IMR-90 (cell line): ENCODE measurements around the gene USP9X. TPM values are rescaled to one million over a fixed set of nuclear protein-coding genes. Genes with fewer than 3 reads are reported as not detected.
A peak's percentile ranks its signal among the peaks of the same experiment; 100 is the strongest.

Experiments
- ATAC-seq: fragments of 200-7000 bp; cut with Tn5 transposase; 2 replicates; pipeline ENCODE4 v1.9.1; 2020; ENCODE audit warnings: low read depth, mild to moderate bottlenecking, moderate library complexity
- BruUV-seq: library from RNA; stranded (reverse); fragments of 400-500 nt; replicated peaks from 2 replicates; lab custom pipeline; 2021; lab: Mats Ljungman, UMichigan
- CTCF ChIA-PET: fragments of 300-600 bp; formaldehyde crosslinking; extraction: SDS; loops from one replicate; lab custom pipeline; 2021; ENCODE audit warnings: antibody characterized with exemption; lab: Yijun Ruan, JAX
- POLR2A ChIA-PET: fragments of 300-600 bp; sonication (Branson Sonifier 250); formaldehyde crosslinking; loops from one replicate; lab custom pipeline; 2022; ENCODE audit warnings: antibody characterized with exemption; ENCODE audit not compliant: unreplicated experiment; lab: Charles Lee
- DNase-seq: peaks from one replicate; pipeline ENCODE4 v3.0.0; 2013
- H2AFZ ChIP-seq: replicated peaks from 2 replicates; pipeline ENCODE3; 2013; ENCODE audit warnings: low read length, mild to moderate bottlenecking; ENCODE audit not compliant: poor library complexity
- H2AK5ac ChIP-seq: 2 replicates; pipeline ENCODE4 v1.6.1; 2013; ENCODE audit warnings: low read depth, low read length, inconsistent platforms
- H2AK9ac ChIP-seq: replicated peaks from 2 replicates; pipeline ENCODE3; 2013; ENCODE audit warnings: mild to moderate bottlenecking, low read depth, low read length, moderate library complexity; ENCODE audit not compliant: poor library complexity
- H2BK120ac ChIP-seq: 2 replicates; pipeline ENCODE4 v1.6.1; 2013; ENCODE audit warnings: low read depth, low read length, inconsistent platforms
- H2BK15ac ChIP-seq: 3 replicates; pipeline ENCODE4 v1.6.1; 2013; ENCODE audit warnings: low read depth, low read length, inconsistent platforms
- H2BK20ac ChIP-seq: 2 replicates; pipeline ENCODE4 v1.6.1; 2013; ENCODE audit warnings: low read depth, mild to moderate bottlenecking, inconsistent platforms, low read length, moderate library complexity
- H2BK5ac ChIP-seq: 2 replicates; pipeline ENCODE4 v1.6.1; 2013; ENCODE audit warnings: mild to moderate bottlenecking, low read depth, low read length, inconsistent platforms; ENCODE audit not compliant: poor library complexity, severe bottlenecking
- H3K14ac ChIP-seq: replicated peaks from 2 replicates; pipeline ENCODE4 v1.6.1; 2013; ENCODE audit warnings: low read depth, low read length, inconsistent platforms
- H3K18ac ChIP-seq: 2 replicates; pipeline ENCODE4 v1.6.1; 2013; ENCODE audit warnings: low read depth, low read length, control low read depth
- H3K23ac ChIP-seq: 2 replicates; pipeline ENCODE4 v1.6.1; 2013; ENCODE audit warnings: low read depth, low read length, inconsistent platforms
- H3K27ac ChIP-seq: 2 replicates; pipeline ENCODE4 v1.5.1; 2013; ENCODE audit warnings: mild to moderate bottlenecking, control low read depth, low read length; ENCODE audit not compliant: insufficient read depth
- H3K27me3 ChIP-seq: 2 replicates; pipeline ENCODE4 v1.6.1; 2013; ENCODE audit warnings: low read length; ENCODE audit not compliant: control insufficient read depth, insufficient read depth
- H3K36me3 ChIP-seq: 2 replicates; pipeline ENCODE4 v1.6.1; 2013; ENCODE audit warnings: low read length, mixed read lengths; ENCODE audit not compliant: control insufficient read depth, insufficient read depth
- H3K4ac ChIP-seq: 2 replicates; pipeline ENCODE4 v1.6.1; 2013; ENCODE audit warnings: low read depth, low read length, inconsistent platforms
- H3K4me1 ChIP-seq: 2 replicates; pipeline ENCODE4 v1.6.1; 2013; ENCODE audit warnings: low read length, mixed read lengths; ENCODE audit not compliant: control insufficient read depth, insufficient read depth
- H3K4me2 ChIP-seq: 2 replicates; pipeline ENCODE4 v1.6.1; 2013; ENCODE audit warnings: low read depth, mild to moderate bottlenecking, control low read depth, low read length, moderate library complexity
- H3K4me3 ChIP-seq: 2 replicates; pipeline ENCODE4 v1.5.1; 2013; ENCODE audit warnings: low read depth, mild to moderate bottlenecking, control low read depth, low read length, moderate library complexity; ENCODE audit not compliant: insufficient read depth
- H3K56ac ChIP-seq: 2 replicates; pipeline ENCODE4 v1.6.1; 2013; ENCODE audit warnings: low read length, inconsistent platforms; ENCODE audit not compliant: insufficient read depth; ENCODE audit errors: extremely low read depth
- H3K79me1 ChIP-seq, 2 experiments: 2 replicates each; pipeline ENCODE4 v1.6.1; 2013; ENCODE audit warnings: low read length in 2 of 2, inconsistent platforms in 1 of 2, low read depth in 1 of 2
- H3K9ac ChIP-seq: 2 replicates; pipeline ENCODE4 v1.6.1; 2013; ENCODE audit warnings: low read depth, low read length, control low read depth
- H3K9me1 ChIP-seq: 2 replicates; pipeline ENCODE4 v1.6.1; 2013; ENCODE audit warnings: low read length, inconsistent platforms; ENCODE audit not compliant: insufficient read depth
- H3K9me3 ChIP-seq: 2 replicates; pipeline ENCODE4 v1.6.1; 2013; ENCODE audit warnings: low read length; ENCODE audit not compliant: control insufficient read depth, insufficient read depth
- H4K20me1 ChIP-seq: 2 replicates; pipeline ENCODE4 v1.6.1; 2013; ENCODE audit warnings: low read length, inconsistent platforms; ENCODE audit not compliant: insufficient read depth
- H4K5ac ChIP-seq: 2 replicates; pipeline ENCODE4 v1.6.1; 2013; ENCODE audit warnings: mild to moderate bottlenecking, low read depth, low read length, control low read depth
- H4K8ac ChIP-seq, 2 experiments: 2 replicates each; pipeline ENCODE4 v1.6.1; 2013; ENCODE audit warnings: low read depth in 2 of 2, low read length in 2 of 2, control low read depth in 1 of 2, inconsistent platforms in 1 of 2
- H4K91ac ChIP-seq: 2 replicates; pipeline ENCODE4 v1.6.1; 2013; ENCODE audit warnings: low read depth, low read length, inconsistent platforms; ENCODE audit not compliant: insufficient read depth
- BHLHE40 ChIP-seq: fragments of 150-350 bp; IDR thresholded peaks from 2 replicates; pipeline ENCODE4 v1.6.1; 2016; ENCODE audit warnings: mild to moderate bottlenecking, low read depth, low read length
- CEBPB ChIP-seq: IDR thresholded peaks from 2 replicates; pipeline ENCODE4 v1.6.1; 2012; ENCODE audit warnings: low read depth, low read length, improper control_type of control experiment
- CHD1 ChIP-seq: IDR thresholded peaks from 2 replicates; pipeline ENCODE4 v1.6.1; 2012; ENCODE audit warnings: low read depth, low read length, improper control_type of control experiment
- FOS ChIP-seq: fragments of 150-350 bp; IDR thresholded peaks from 2 replicates; pipeline ENCODE4 v1.6.1; 2016; ENCODE audit warnings: low read depth, low read length
- MAFK ChIP-seq: IDR thresholded peaks from 2 replicates; pipeline ENCODE4 v1.6.1; 2012; ENCODE audit warnings: low read depth, low read length, improper control_type of control experiment
- MAZ ChIP-seq: IDR thresholded peaks from 2 replicates; pipeline ENCODE4 v1.6.1; 2012; ENCODE audit warnings: low read depth, mild to moderate bottlenecking, low read length, improper control_type of control experiment, moderate library complexity, borderline replicate concordance
- MXI1 ChIP-seq: IDR thresholded peaks from 2 replicates; pipeline ENCODE4 v1.6.1; 2012; ENCODE audit warnings: low read depth, mild to moderate bottlenecking, low read length, moderate library complexity, borderline replicate concordance
- NFE2L2 ChIP-seq: fragments of 150-350 bp; IDR thresholded peaks from 2 replicates; pipeline ENCODE4 v1.6.1; 2016; ENCODE audit warnings: low read depth, mild to moderate bottlenecking, low read length
- POLR2A ChIP-seq: IDR thresholded peaks from 2 replicates; pipeline ENCODE4 v1.6.1; 2012; ENCODE audit warnings: mild to moderate bottlenecking, low read depth, low read length
- RAD21 ChIP-seq: IDR thresholded peaks from 2 replicates; pipeline ENCODE4 v1.6.1; 2012; ENCODE audit warnings: low read length, improper control_type of control experiment
- RCOR1 ChIP-seq: IDR thresholded peaks from 2 replicates; pipeline ENCODE4 v1.6.1; 2012; ENCODE audit warnings: mild to moderate bottlenecking, low read length, improper control_type of control experiment; ENCODE audit not compliant: insufficient replicate concordance
- RFX5 ChIP-seq: IDR thresholded peaks from 2 replicates; pipeline ENCODE4 v1.8.0; 2012; ENCODE audit warnings: low read depth, mild to moderate bottlenecking, low read length, moderate library complexity
- SMC3 ChIP-seq: fragments of 150-350 bp; IDR thresholded peaks from 2 replicates; pipeline ENCODE4 v1.6.1; 2016; ENCODE audit warnings: low read depth, mild to moderate bottlenecking, antibody characterized with exemption, low read length, moderate library complexity
- WGBS, 2 experiments: methylation state at CpG; one replicate each; pipeline versions ENCODE4 v1.1.5 to v1.1.7; 2013; ENCODE audit warnings: missing lambda C conversion rate in 2 of 2; ENCODE audit not compliant: insufficient read length in 1 of 2; ENCODE audit errors: extremely low coverage in 2 of 2; 5-methylcytosine and 5-hydroxymethylcytosine counted together
- dilution Hi-C: fragments of 300-500 bp; cut with HindIII; formaldehyde crosslinking; loops from one replicate; pipeline ENCODE4 v1.14.3; 2018; ENCODE audit warnings: low sequenced_read_pairs; ENCODE audit not compliant: unreplicated experiment
- in situ Hi-C: fragments of 300-500 bp; cut with MboI; formaldehyde crosslinking; loops from 3 replicates; pipeline ENCODE4 v1.14.3; 2019; ENCODE audit warnings: low sequenced_read_pairs, inconsistent platforms, mixed read lengths
- intact Hi-C: fragments of 100-400 bp; cut with micrococcal nuclease; formaldehyde crosslinking; loops from 2 replicates; pipeline ENCODE4 v1.10.0; 2022
- polyA plus RNA-seq, 3 experiments: library from polyadenylated mRNA; depleted of rRNA; stranded (reverse); fragments of >200 nt; gene quantifications; 2 replicates each; pipeline ENCODE4 v1.2.3, GENCODE V29; 2012; ENCODE audit warnings: low replicate concordance in 1 of 3
- total RNA-seq: library from RNA; depleted of rRNA; stranded (reverse); fragments of >200 nt; gene quantifications from 2 replicates; pipeline ENCODE4 v1.2.3, GENCODE V29; 2012
- TF ChIP-seq, protein P1 (sequence below): fragments of 150-350 bp; IDR thresholded peaks from 2 replicates; pipeline ENCODE4 v1.6.1; 2017; ENCODE audit warnings: mild to moderate bottlenecking, antibody characterized with exemption, low read length, low read depth
- TF ChIP-seq, protein P2 (sequence below): fragments of 150-350 bp; IDR thresholded peaks from 2 replicates; pipeline ENCODE4 v1.6.1; 2016; ENCODE audit warnings: low read depth, mild to moderate bottlenecking, low read length, moderate library complexity, borderline replicate concordance
- TF ChIP-seq, protein P3 (sequence below): conservative IDR thresholded peaks from 2 replicates; pipeline ENCODE4 v1.5.1; 2012; ENCODE audit warnings: mild to moderate bottlenecking, low read depth, low read length, improper control_type of control experiment

USP9X gene
- total and polyA plus RNA-seq, 2 of the 4 experiments (the other 2 are of a cell fraction), result 17.5 to 104 TPM

DNA sequence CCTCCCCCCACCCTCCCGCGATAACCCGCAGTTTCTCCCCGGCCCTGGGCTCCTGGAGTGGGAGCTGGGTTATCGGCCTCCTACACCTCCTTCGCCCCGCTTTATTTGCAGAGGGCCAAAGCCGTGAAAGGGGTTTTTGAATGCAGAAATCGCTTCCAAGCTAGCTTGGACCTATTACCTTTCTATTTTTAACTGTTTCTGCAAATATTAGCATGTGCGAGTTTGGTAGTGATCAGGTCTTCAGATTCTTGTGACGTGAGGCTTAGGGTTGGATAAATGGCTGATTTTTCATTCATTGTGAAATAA lies 1.3 kb downstream of the USP9X start:
- Histone ChIP-seq H3K4ac (no peak overlapping the region), H3K18ac (no peak overlapping the region), H4K20me1 (peaks cover 59% of the 10 kb centered on the region), H2BK15ac (no peak overlapping the region), H3K9me3 (no peaks in the 10 kb centered on the region), H2BK20ac (no peak overlapping the region), H3K27ac (peak overlapping the region; percentile 81), H4K5ac (no peak overlapping the region), H2AFZ (peak overlapping the region; percentile 93), H3K79me1 (peaks cover 0 to 8% of the 10 kb centered on the region in 2 experiments; a peak in 1 of 4 replicates), H3K9ac (peak overlapping the region; percentile 90), H3K4me3 (peak overlapping the region; percentile 93), H2AK5ac (no peak overlapping the region), H2BK120ac (no peak overlapping the region), H4K8ac (no peak overlapping the region), H2AK9ac (no peak overlapping the region), H4K91ac (no peak overlapping the region), H3K36me3 (no peaks in the 10 kb centered on the region), H3K23ac (0 out of 2 replicates have a peak overlapping the region, but pooled peaks have one; percentile 1), H3K9me1 (no peaks in the 10 kb centered on the region), H3K4me2 (peak overlapping the region; percentile 97), H3K27me3 (peaks cover 1% of the 10 kb centered on the region; the same call in 1 of the 2 replicates), H3K56ac (no peak overlapping the region), H2BK5ac (peak overlapping the region; percentile 75), H3K4me1 (no peaks in the 10 kb centered on the region), H3K14ac (0 out of 2 replicates have a peak overlapping the region, but pooled peaks have one; percentile 14)
- DNase-seq (no peak), ATAC-seq (no peak; the same call in 1 of the 2 replicates)
- in situ Hi-C loops, result loop anchor here (10.0 kb wide), 1 partner anchor 212 kb away; no protein-coding TSS in a partner anchor
- WGBS, 2 experiments, result no CpG with 5 or more reads among the region's 11 CpGs
- dilution Hi-C loops, result no loop called here
- ChIA-PET POLR2A (no interaction called here), CTCF (interaction anchor here (0.8 kb wide), 1 partner anchor 29 kb away, joined by 3 read pairs; no protein-coding TSS in a partner anchor)
- BruUV-seq, result no TSS peak
- TF ChIP-seq, protein P1, sequence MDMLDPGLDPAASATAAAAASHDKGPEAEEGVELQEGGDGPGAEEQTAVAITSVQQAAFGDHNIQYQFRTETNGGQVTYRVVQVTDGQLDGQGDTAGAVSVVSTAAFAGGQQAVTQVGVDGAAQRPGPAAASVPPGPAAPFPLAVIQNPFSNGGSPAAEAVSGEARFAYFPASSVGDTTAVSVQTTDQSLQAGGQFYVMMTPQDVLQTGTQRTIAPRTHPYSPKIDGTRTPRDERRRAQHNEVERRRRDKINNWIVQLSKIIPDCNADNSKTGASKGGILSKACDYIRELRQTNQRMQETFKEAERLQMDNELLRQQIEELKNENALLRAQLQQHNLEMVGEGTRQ, result no peak
- TF ChIP-seq CEBPB, result no peak
- no peak for TF ChIP-seq BHLHE40
- TF ChIP-seq RAD21, result no peak
- TF ChIP-seq, protein P2, sequence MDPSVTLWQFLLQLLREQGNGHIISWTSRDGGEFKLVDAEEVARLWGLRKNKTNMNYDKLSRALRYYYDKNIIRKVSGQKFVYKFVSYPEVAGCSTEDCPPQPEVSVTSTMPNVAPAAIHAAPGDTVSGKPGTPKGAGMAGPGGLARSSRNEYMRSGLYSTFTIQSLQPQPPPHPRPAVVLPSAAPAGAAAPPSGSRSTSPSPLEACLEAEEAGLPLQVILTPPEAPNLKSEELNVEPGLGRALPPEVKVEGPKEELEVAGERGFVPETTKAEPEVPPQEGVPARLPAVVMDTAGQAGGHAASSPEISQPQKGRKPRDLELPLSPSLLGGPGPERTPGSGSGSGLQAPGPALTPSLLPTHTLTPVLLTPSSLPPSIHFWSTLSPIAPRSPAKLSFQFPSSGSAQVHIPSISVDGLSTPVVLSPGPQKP, result no peak
- no peak for TF ChIP-seq MAZ
- no peak for TF ChIP-seq MAFK
- no peak for TF ChIP-seq SMC3
- no peak for TF ChIP-seq NFE2L2
- TF ChIP-seq, protein P3, sequence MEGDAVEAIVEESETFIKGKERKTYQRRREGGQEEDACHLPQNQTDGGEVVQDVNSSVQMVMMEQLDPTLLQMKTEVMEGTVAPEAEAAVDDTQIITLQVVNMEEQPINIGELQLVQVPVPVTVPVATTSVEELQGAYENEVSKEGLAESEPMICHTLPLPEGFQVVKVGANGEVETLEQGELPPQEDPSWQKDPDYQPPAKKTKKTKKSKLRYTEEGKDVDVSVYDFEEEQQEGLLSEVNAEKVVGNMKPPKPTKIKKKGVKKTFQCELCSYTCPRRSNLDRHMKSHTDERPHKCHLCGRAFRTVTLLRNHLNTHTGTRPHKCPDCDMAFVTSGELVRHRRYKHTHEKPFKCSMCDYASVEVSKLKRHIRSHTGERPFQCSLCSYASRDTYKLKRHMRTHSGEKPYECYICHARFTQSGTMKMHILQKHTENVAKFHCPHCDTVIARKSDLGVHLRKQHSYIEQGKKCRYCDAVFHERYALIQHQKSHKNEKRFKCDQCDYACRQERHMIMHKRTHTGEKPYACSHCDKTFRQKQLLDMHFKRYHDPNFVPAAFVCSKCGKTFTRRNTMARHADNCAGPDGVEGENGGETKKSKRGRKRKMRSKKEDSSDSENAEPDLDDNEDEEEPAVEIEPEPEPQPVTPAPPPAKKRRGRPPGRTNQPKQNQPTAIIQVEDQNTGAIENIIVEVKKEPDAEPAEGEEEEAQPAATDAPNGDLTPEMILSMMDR, result no peak
- no peak for TF ChIP-seq FOS
- TF ChIP-seq POLR2A, result no peak; the same call in 1 of the 2 replicates
- no peak for TF ChIP-seq RCOR1
- no peak for TF ChIP-seq RFX5
- no peak for TF ChIP-seq MXI1
- TF ChIP-seq CHD1, result no peak
- intact Hi-C loops, result loop anchor here (1.0 to 5.0 kb wide), 3 partner anchors 164 to 349 kb away; partner anchors contain the start of gene MED14
